GM12878 (cell line): ENCODE data around the gene SPCS2. TPM values are rescaled to one million over a fixed set of nuclear protein-coding genes. Genes with fewer than 3 reads are reported as not detected.

ENCODE experiments used
- ATAC-seq: fragments of 200-7000 bp; cut with Tn5 transposase; 3 replicates; pipeline ENCODE4 v1.9.1; 2020; ENCODE audit warnings: mild to moderate bottlenecking, moderate library complexity
- BruUV-seq: library from RNA; stranded (reverse); fragments of 400-500 nt; replicated peaks from 2 replicates; lab custom pipeline; 2021; lab: Mats Ljungman, UMichigan
- CTCF ChIA-PET: fragments of 300-600 bp; sonication (Branson Sonifier 250); formaldehyde crosslinking; extraction: SDS; loops from one replicate; lab custom pipeline; 2021; ENCODE audit warnings: inconsistent platforms; lab: Yijun Ruan, JAX
- POLR2A ChIA-PET: fragments of 350-600 bp; formaldehyde crosslinking; extraction: SDS; loops from one replicate; lab custom pipeline; 2021; ENCODE audit warnings: inconsistent platforms; lab: Charles Lee
- RAD21 ChIA-PET: fragments of 300-600 bp; sonication (Branson Sonifier 250); formaldehyde crosslinking; loops from one replicate; lab custom pipeline; 2023; ENCODE audit warnings: antibody characterized with exemption; ENCODE audit not compliant: unreplicated experiment; lab: Charles Lee
- SMC1A ChIA-PET: fragments of 300-600 bp; sonication (Branson Sonifier 250); formaldehyde crosslinking; loops from one replicate; lab custom pipeline; 2023; ENCODE audit not compliant: unreplicated experiment, uncharacterized antibody; lab: Charles Lee
- DNase-seq: peaks from one replicate; pipeline ENCODE4 v3.0.0-alpha.2; 2011; ENCODE audit warnings: low read depth, low spot score
- FAIRE-seq: peaks from 3 replicates; lab custom pipeline; 2011; peaks lifted over from hg19 to GRCh38; lab: Jason Lieb, UNC
- H2AFZ ChIP-seq: 2 replicates; pipeline ENCODE4 v1.6.0; 2011; ENCODE audit warnings: low read depth, low read length, control low read depth; ENCODE audit not compliant: control insufficient read depth
- H3K27ac ChIP-seq: 2 replicates; pipeline ENCODE4 v1.5.1; 2011; ENCODE audit warnings: control low read depth; ENCODE audit not compliant: control insufficient read depth, insufficient read depth
- H3K27me3 ChIP-seq, 2 experiments: replicated peaks in 1 of 2; 2 replicates each; pipeline versions ENCODE4 v1.6.0 to v1.6.1; 2011; ENCODE audit warnings: low read length in 1 of 2; ENCODE audit not compliant: control insufficient read depth in 2 of 2, insufficient read depth in 2 of 2
- H3K36me3 ChIP-seq, 2 experiments: 2 replicates each; pipeline ENCODE4 v1.5.1; 2011; ENCODE audit warnings: low read length in 1 of 2; ENCODE audit not compliant: control insufficient read depth in 2 of 2, insufficient read depth in 2 of 2
- H3K4me1 ChIP-seq: 2 replicates; pipeline ENCODE4 v1.6.1; 2011; ENCODE audit warnings: mild to moderate bottlenecking, low read length, moderate library complexity, mixed read lengths; ENCODE audit not compliant: control insufficient read depth, insufficient read depth
- H3K4me2 ChIP-seq: 2 replicates; pipeline ENCODE4 v1.6.0; 2011; ENCODE audit warnings: control low read depth; ENCODE audit not compliant: control insufficient read depth, insufficient read depth
- H3K4me3 ChIP-seq: fragments of 200-600 bp; sonication (generic); 2 replicates; pipeline ENCODE4 v1.5.1; 2016
- H3K79me2 ChIP-seq: 2 replicates; pipeline ENCODE4 v1.6.0; 2011; ENCODE audit warnings: low read length; ENCODE audit not compliant: control insufficient read depth, insufficient read depth
- H3K9ac ChIP-seq: 2 replicates; pipeline ENCODE4 v1.8.0; 2011; ENCODE audit warnings: low read length, control low read depth, mixed read lengths; ENCODE audit not compliant: control insufficient read depth, insufficient read depth
- H3K9me3 ChIP-seq: replicated peaks from 3 replicates; pipeline ENCODE4 v1.5.1; 2011; ENCODE audit warnings: mild to moderate bottlenecking, low read length; ENCODE audit not compliant: control insufficient read depth, insufficient read depth
- H4K20me1 ChIP-seq: 2 replicates; pipeline ENCODE4 v1.6.0; 2011; ENCODE audit not compliant: control insufficient read depth, insufficient read depth
- MAX ChIP-seq: IDR thresholded peaks from 2 replicates; pipeline ENCODE4 v1.6.1; 2012; ENCODE audit warnings: low read depth, low read length, improper control_type of control experiment
- MEF2A ChIP-seq: IDR thresholded peaks from 2 replicates; pipeline ENCODE4 v1.6.1; 2011; ENCODE audit warnings: low read depth, mild to moderate bottlenecking, low read length, moderate library complexity; ENCODE audit not compliant: insufficient read depth
- MTA3 ChIP-seq: IDR thresholded peaks from 2 replicates; pipeline ENCODE4 v1.6.1; 2012; ENCODE audit warnings: low read length, inconsistent platforms, borderline replicate concordance
- POU2F2 ChIP-seq: IDR thresholded peaks from 3 replicates; pipeline ENCODE4 v1.6.1; 2011; ENCODE audit warnings: low read depth, mild to moderate bottlenecking, low read length, borderline replicate concordance
- SMAD5 ChIP-seq: IDR thresholded peaks from 2 replicates; pipeline ENCODE4 v1.6.1; 2016; ENCODE audit warnings: antibody characterized with exemption, low read depth
- SREBF1 ChIP-seq: IDR thresholded peaks from 2 replicates; pipeline ENCODE4 v1.6.1; 2012; ENCODE audit warnings: mild to moderate bottlenecking, low read length
- ZBTB4 ChIP-seq: fragments of 450-650 bp; formaldehyde crosslinking; IDR thresholded peaks from 2 replicates; pipeline ENCODE4 v1.4.0; 2022; ENCODE audit warnings: mild to moderate bottlenecking, moderate library complexity
- WGBS: methylation state at CpG from one replicate; pipeline ENCODE4 v1.1.6; 2016; ENCODE audit warnings: low lambda C conversion rate; ENCODE audit not compliant: insufficient replicate concordance, insufficient coverage; ENCODE audit errors: missing lambda C conversion rate; 5-methylcytosine and 5-hydroxymethylcytosine counted together
- in situ Hi-C: fragments of 300-500 bp; cut with MboI; formaldehyde crosslinking; loops from 9 replicates; pipeline ENCODE4 v1.14.3; 2018; ENCODE audit warnings: mixed read lengths
- intact Hi-C: fragments of 100-400 bp; cut with micrococcal nuclease; formaldehyde crosslinking; loops from one replicate; pipeline ENCODE4 v1.14.2; 2022; ENCODE audit not compliant: unreplicated experiment
- polyA plus RNA-seq, 11 experiments: library from polyadenylated mRNA; depleted of rRNA in 4 of 11; unstranded in 6 of 11; stranded (reverse) in 5 of 11; fragments of >200 nt; fragmentation: Nextera tagmentation in 4 of 11; fragmentation: Illumina TruSeq in 1 of 11; extraction: Ambion mirVana in 4 of 11; extraction: Trizol in 1 of 11; gene quantifications; 1 replicate in 1 of 11; 2 replicates in 10 of 11; pipeline versions ENCODE4 v1.2.1 to v1.2.3, GENCODE V29; 2011 to 2016; ENCODE audit warnings: inconsistent platforms in 2 of 11, missing spikeins in 2 of 11, low read depth in 1 of 11
- total RNA-seq, 4 experiments: library from RNA; depleted of rRNA in 3 of 4; stranded (reverse); fragments of >200 nt in 3 of 4; fragmentation: Illumina TruSeq in 1 of 4; extraction: Trizol in 1 of 4; gene quantifications; 2 replicates each; pipeline versions ENCODE4 v1.2.1 to v1.2.3, GENCODE V29; 2013 to 2021
- TF ChIP-seq, protein P1 (sequence below): fragments of 450-650 bp; IDR thresholded peaks from 2 replicates; pipeline ENCODE4 v1.6.1; 2017; ENCODE audit warnings: borderline replicate concordance

Gene SPCS2
- total and polyA plus RNA-seq, 10 of the 15 experiments (the other 5 are each of a cell fraction or from before 2014, with no cell fraction given) = 40.7 to 661 (median 192) TPM

DNA sequence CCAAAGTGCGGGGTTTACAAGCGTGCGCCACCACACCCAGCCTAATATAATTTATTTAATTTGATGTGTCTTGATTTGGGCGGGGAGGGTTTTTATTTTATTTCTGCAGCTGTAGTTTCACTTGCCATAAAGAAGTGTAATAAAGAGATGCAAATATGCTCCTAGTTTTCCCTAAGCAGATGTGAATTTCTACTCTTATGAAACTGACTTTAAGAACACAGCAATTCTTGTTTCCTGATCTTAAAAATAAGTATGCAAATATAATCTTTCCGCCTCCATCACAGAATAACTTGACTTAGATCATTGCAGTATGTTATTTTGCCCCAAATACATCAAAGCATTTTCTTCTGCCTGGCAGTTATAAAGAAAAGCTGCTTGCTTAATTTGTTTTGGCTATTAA is 4.4 kb downstream of the SPCS2 start:
- peaks cover 39% of the 10 kb centered on the region for H3K4me1 ChIP-seq
- RAD21 ChIA-PET = interaction anchor here (0.9 to 1.5 kb wide), 2 partner anchors 36 to 39 kb away, joined by 3 to 5 read pairs; partner anchors contain the start of gene NEU3
- intact Hi-C loops = no loop called here

DNA sequence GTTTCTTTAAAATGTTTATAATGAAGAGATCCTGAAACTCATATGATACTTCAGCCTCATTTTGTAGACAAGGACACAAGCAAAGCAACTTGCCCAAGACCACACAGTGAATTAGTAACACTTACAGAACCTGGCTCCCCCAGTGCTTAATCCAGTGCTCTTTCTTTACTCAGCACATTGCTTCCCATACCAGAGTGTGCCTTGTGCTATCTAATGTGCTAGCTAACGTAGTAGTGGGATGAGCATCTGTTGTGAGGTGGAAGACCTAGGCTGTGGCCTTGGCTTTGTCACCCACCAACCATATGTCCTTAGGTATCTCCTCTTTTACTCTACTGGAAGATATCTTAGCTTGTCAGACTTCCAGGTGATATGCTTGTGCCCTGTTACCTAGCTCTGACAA is 5.1 kb downstream of the SPCS2 start:
- intact Hi-C loops = no loop called here
- WGBS = 93% methylated on average over 1 of the region's 1 CpG
- TF ChIP-seq, protein P1, sequence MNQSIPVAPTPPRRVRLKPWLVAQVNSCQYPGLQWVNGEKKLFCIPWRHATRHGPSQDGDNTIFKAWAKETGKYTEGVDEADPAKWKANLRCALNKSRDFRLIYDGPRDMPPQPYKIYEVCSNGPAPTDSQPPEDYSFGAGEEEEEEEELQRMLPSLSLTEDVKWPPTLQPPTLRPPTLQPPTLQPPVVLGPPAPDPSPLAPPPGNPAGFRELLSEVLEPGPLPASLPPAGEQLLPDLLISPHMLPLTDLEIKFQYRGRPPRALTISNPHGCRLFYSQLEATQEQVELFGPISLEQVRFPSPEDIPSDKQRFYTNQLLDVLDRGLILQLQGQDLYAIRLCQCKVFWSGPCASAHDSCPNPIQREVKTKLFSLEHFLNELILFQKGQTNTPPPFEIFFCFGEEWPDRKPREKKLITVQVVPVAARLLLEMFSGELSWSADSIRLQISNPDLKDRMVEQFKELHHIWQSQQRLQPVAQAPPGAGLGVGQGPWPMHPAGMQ = no peak
- TF ChIP-seq SMAD5 (no peak), MTA3 (no peak), SREBF1 (no peak), ZBTB4 (CRISPR knock-in tag) (no peak)
- BruUV-seq = no TSS peak
- Histone ChIP-seq H3K9me3 (no peaks in the 10 kb centered on the region; the same call in 2 of the 3 replicates), H3K4me2 (peak overlapping the region; percentile 91), H3K27me3 (no peaks in the 10 kb centered on the region), H3K79me2 (peaks cover 100% of the 10 kb centered on the region), H3K36me3 (peaks cover 0 to 15% of the 10 kb centered on the region in 2 experiments; a peak in 2 of 4 replicates), H3K9ac (no peak overlapping the region), H3K4me1 (peaks cover 39% of the 10 kb centered on the region), H2AFZ (no peak overlapping the region), H3K4me3 (peak overlapping the region; percentile 88), H4K20me1 (peaks cover 8% of the 10 kb centered on the region; the same call in 1 of the 2 replicates), H3K27ac (peak overlapping the region; percentile 72)
- FAIRE-seq = no peak
- ChIA-PET CTCF (interaction anchor here (0.6 to 1.9 kb wide), 9 partner anchors 8 to 984 kb away, joined by 3 to 5 read pairs (median 3); no protein-coding TSS in a partner anchor), SMC1A (interaction anchor here (0.9 to 2.5 kb wide), 3 partner anchors 9 to 35 kb away, joined by 3 to 9 read pairs (median 4); partner anchors contain the start of gene NEU3), RAD21 (interaction anchor here (1.0 kb wide), 1 partner anchor 34 kb away, joined by 3 read pairs; the partner anchor contains the start of gene NEU3), POLR2A (interaction anchor here (0.6 to 1.8 kb wide), 4 partner anchors 9 to 446 kb away, joined by 3 to 5 read pairs (median 4); partner anchors contain the start of gene NEU3)
- in situ Hi-C loops = no loop called here
- DNase-seq = no peak
- ATAC-seq = no peak

More for the DNA sequence above, 4.4 kb downstream of the SPCS2 start:
- ATAC-seq (no peak), DNase-seq (no peak), FAIRE-seq (no peak)
- CTCF ChIA-PET = interaction anchor here (0.9 to 1.9 kb wide), 10 partner anchors 9 to 188 kb away, joined by 3 to 7 read pairs (median 4); partner anchors contain the start of gene NEU3
- H4K20me1 ChIP-seq = peaks cover 8% of the 10 kb centered on the region; the same call in 1 of the 2 replicates
- H3K36me3 ChIP-seq = peaks cover 0 to 15% of the 10 kb centered on the region in 2 experiments; a peak in 2 of 4 replicates
- H3K4me2 ChIP-seq = peak overlapping the region; percentile 91
- TF ChIP-seq MAX (no peak), MEF2A (0 out of 2 replicates have a peak, but pooled peaks have one; percentile 59), POU2F2 (peak; percentile 12; the same call in 1 of the 3 replicates)
- peak overlapping the region; percentile 88 for H3K4me3 ChIP-seq
- peak overlapping the region; percentile 44; the same call in 1 of the 2 replicates for H3K9ac ChIP-seq
- no peaks in the 10 kb centered on the region for H3K27me3 ChIP-seq
- BruUV-seq = no TSS peak
- peak overlapping the region; percentile 92 for H3K27ac ChIP-seq
- H3K79me2 ChIP-seq = peaks cover 98% of the 10 kb centered on the region
- POLR2A ChIA-PET = interaction anchor here (0.5 to 1.8 kb wide), 5 partner anchors 10 to 1281 kb away, joined by 3 to 5 read pairs (median 3); partner anchors contain the start of gene NEU3
- in situ Hi-C loops = no loop called here
- SMC1A ChIA-PET = interaction anchor here (1.0 to 2.5 kb wide), 3 partner anchors 9 to 35 kb away, joined by 4 to 9 read pairs (median 6); partner anchors contain the start of gene NEU3
- no peak overlapping the region for H2AFZ ChIP-seq
- no peaks in the 10 kb centered on the region; the same call in 2 of the 3 replicates for H3K9me3 ChIP-seq
- 60% methylated on average over 5 of the region's 5 CpGs for WGBS
